GM12801 (cell line): ENCODE measurements around the gene GALNT14.

Source experiments
- TF ChIP-seq, protein P1 (sequence below): IDR thresholded peaks from one replicate; pipeline ENCODE4 v1.5.1; 2011; ENCODE audit warnings: control low read depth; ENCODE audit not compliant: insufficient read length; ENCODE audit errors: extremely low read depth

GALNT14 gene

DNA sequence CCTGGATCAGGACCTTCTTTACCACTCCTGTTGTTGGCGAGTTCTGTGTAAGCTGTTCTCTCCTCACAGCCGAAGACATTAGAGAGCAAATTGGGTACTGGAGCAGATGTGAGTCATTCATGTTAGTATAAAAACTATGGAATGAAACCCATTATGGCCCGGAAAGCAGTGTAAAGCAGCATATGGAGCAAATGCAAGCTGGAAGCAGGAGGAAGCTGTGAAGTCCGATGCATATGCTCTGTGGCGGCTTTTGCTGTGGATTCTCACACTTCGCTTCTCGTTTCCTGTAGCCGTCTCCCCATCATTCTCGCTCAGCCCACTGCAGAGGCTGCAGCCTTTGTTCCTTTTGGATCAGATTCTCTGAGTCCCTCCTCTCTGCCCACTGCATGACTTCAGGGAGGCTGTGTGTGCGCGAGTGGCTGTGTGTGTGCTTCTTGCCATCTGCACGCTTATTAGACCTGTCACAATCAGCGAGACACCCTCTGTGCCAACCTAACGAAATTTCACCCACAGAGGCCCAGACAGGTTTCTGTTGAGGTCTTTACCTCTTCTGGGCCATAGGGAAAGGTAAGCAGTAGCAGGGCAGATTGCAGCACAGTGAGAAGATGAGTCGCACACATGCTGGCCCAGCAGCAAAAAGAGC, 3.3 kb upstream of the GALNT14 start:
- TF ChIP-seq, protein P1, sequence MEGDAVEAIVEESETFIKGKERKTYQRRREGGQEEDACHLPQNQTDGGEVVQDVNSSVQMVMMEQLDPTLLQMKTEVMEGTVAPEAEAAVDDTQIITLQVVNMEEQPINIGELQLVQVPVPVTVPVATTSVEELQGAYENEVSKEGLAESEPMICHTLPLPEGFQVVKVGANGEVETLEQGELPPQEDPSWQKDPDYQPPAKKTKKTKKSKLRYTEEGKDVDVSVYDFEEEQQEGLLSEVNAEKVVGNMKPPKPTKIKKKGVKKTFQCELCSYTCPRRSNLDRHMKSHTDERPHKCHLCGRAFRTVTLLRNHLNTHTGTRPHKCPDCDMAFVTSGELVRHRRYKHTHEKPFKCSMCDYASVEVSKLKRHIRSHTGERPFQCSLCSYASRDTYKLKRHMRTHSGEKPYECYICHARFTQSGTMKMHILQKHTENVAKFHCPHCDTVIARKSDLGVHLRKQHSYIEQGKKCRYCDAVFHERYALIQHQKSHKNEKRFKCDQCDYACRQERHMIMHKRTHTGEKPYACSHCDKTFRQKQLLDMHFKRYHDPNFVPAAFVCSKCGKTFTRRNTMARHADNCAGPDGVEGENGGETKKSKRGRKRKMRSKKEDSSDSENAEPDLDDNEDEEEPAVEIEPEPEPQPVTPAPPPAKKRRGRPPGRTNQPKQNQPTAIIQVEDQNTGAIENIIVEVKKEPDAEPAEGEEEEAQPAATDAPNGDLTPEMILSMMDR = no peak

DNA sequence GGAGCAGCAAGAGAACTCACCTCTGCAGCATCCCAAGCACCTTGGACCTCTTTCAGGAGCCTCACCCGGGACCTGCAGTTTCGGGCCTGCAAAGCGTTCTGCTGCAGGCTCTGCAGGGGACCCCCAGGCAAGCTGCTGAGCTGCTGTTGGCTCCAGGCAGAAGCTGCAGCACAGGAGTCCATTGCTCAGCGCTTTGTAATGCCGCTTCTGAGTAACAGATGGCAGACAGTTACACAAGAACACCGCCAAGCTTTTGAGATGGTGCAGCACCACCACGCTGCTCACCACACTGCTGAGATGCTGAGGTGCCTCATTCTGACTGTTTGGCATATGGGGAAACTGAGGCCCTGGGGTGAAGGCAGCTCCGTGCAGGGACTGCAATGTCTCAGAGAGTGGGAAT, 1.9 kb upstream of the GALNT14 start:
- TF ChIP-seq, protein P1 = no peak

DNA sequence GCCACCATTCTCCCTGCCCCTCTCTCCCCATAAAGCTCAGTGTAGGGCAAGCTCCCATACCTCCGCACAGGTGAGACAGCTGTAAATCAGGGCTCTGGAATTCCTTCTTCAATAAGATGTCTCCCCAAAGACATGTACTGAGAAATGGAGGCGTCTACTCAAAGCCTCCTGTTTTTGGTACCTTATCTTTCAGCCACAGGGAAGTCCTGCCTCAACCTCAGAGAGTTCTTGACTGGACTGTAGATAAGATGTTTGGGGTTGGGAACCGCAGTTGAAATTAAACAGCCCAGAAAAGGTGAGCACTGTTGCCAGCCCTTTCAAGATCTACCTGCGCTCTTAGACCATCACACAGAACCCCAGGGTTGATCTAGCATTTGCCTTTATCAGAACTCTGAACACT, 1.4 kb upstream of the GALNT14 start:
- TF ChIP-seq, protein P1 = no peak

DNA sequence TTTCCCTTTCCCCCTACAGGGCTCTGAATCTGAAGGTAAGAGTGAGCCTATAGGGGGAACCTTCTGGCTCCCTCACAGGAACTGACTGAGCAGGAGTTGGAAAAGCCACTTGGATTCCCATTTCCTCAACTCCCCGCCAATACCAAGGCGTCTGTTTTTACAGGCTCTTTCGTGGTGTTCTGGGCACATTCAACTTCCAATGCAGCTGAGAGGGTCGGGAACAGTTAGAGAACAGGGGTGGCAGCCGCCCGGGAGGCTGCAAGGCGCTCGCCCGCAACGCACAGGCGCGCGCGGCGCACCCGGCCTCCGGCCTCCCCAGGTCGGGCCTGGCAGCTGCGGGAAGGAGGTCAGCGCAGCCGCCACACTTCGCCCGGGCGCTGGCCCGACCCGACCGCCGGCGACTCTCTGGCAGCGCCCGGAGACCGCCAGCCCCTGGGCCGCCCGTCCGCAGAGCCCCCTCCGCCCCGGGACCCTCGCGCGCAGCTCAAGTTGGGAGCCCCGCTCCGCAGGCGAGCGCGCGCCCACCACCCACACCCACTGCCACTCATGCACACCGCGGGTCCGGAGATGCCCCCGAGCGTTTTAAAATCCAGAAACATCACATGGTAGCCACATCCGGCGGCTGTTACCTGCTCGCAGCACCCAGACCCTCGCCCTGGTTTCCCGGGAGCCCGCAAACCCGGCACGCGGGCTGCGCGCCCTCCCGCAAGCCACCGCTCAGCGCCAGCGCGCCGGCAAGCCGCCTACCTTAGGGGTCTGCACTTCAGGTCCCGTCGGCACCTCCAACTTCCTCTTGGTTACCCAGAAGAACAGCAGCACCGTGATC, 816 bp downstream of the GALNT14 start:
- TF ChIP-seq, protein P1 = no peak

DNA sequence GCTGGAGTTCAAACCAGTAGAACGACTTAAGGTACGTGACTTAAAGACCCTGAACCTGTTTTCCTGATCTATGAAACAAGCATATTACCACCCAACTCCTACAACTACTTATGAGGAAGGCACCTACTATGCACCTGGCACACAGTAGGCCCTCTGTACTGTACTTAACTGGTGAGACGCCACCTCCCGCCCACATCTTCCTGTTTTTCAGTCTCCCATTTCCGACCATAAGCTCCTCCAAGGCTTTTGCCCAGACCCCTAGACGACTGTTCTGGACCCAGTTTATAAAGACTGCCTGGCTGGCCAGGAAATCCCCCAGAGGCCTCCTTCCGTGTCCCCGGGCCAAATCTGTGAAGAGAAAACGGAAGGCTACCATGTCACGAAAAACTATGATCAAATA, 1.5 kb downstream of the GALNT14 start:
- TF ChIP-seq, protein P1 = no peak

DNA sequence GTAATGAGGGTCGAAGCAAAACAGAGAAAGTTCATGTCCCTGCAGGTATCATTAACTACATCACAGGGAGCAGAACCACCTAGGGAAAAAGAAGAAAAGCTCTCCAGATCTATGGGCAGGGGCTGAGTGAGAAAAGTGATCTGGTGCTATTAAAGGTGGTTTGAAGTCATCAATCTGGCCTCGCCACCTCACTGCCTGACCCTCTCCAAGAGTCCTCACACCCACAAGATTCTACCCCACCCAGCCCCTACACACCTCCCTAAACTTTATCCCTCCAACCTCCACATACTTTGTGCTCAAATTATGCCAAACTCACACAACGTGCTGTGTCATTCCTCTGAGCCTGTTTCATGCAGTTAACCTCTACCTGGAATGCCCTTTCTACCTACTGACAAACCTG, 2.2 kb downstream of the GALNT14 start:
- TF ChIP-seq, protein P1 = no peak

DNA sequence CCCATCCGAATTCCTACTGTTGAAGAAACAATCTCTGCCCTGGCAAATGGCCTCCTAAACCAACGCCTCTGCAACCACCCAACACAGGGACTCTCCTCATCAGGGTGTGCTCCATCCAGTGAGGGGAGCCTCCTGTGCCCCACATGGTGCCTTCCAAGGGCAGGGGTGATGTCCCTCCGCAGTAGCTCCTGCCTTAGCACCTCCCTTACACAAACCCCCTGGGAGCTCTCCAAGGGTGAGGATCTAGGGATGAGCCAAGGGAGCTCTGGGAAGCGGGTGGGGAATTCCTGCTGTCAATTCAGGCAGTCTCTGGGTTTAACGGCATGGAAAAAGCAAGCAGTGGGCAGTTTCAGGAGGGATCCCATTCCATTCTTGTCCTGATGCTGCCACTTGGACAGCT, 3.8 kb downstream of the GALNT14 start:
- TF ChIP-seq, protein P1 = no peak
